NCI-H2196 (cell line): ENCODE measurements around the gene ALDH3B2.
A peak's percentile ranks its signal among the peaks of the same experiment; 100 is the strongest.
"Not testable (repeated sequence)": the region's sequence is repeated elsewhere in the genome, so short reads cannot be mapped to it uniquely, and the experiment has no call there.

Source experiments
- DNase-seq: peaks from one replicate; lab custom pipeline; 2025; ENCODE audit not compliant: unreplicated experiment; lab: John Stamatoyannopoulos, UW

ALDH3B2 gene

DNA sequence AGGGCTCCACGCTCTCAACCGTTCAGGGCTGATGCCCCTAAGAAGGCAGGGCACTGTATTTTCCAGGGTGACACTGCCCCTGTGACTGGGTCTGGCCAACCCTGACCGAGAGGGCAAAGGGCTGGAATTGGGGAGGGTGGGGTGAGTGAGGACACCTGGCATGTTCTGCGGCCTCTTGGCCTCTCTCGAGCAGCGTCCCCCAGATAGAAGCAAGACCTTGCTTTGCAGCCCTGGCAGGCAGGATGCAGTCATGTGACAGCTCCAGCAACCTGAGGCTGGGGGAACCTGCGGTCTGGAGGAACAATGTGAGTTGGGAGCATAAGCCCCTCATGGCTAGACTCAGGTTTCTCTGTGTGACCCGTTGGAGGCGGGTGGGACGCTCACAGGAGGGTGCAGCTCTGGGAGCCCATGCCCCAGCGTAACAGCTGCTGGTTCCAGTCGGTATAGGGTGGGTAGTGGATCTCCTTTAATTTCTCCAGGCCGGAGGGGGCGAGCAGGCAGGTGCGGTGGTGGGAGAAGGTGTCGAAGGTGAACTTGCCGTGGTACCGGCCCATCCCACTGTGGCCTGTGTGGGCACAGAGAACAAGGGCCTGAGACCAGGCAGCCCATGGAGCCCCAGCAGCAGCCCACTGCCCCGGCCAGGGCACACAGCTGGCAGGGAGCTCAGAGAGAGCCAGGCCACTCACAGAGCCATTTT lies 11.4 kb downstream of the ALDH3B2 start:
- DNase-seq: no peak

DNA sequence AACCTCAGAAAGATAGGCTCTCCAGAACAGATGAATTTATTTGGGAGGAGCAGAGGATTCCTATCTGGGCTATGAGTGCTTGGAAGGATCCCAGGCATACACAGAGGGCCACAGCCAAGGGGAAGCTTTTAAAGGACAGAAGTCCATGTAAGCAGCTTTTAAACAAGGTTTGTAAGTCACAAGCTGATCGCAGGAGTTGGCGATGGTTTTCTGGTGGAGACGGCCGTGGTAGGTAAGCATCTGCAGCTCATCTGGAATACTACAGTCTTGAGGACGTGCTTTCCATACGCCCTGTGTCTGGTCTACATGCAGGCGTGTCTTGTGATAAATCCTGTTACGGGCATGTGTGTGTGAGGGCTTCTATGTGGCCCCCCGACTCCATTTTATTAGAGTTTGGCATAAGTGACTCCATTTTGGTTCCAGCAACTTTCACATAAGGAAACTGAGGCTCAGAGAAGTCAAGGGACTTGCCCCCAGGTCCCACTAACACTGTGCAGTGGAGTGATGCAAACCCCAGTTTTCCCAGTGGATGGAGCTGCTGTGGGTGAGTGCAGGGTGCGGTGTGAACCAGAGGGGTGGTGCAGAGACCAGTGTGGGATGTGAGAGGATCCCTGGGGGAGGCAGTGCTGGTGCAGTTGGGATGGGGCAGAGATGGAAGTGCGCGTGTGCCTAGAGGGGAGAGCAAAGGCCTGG lies 12.1 kb downstream of the ALDH3B2 start:
- no peak for DNase-seq

- not testable (repeated sequence) for DNase-seq
Observed at GRCh38 chr11:67660752-67661151, 13.7 kb downstream of the ALDH3B2 start.

- DNase-seq: not testable (repeated sequence)
Observed at GRCh38 chr11:67659651-67660165, 14.7 kb downstream of the ALDH3B2 start.

- no peak for DNase-seq
Observed at GRCh38 chr11:67657300-67657699, 17.1 kb downstream of the ALDH3B2 start.

GRCh38 chr11:67656278-67656922 lies 18.0 kb downstream of the ALDH3B2 start:
- DNase-seq: no peak

GRCh38 chr11:67654225-67654624 lies 20.2 kb downstream of the ALDH3B2 start:
- DNase-seq: no peak

- DNase-seq: no peak
Observed at GRCh38 chr11:67652965-67653845, 21.2 kb downstream of the ALDH3B2 start.

DNA sequence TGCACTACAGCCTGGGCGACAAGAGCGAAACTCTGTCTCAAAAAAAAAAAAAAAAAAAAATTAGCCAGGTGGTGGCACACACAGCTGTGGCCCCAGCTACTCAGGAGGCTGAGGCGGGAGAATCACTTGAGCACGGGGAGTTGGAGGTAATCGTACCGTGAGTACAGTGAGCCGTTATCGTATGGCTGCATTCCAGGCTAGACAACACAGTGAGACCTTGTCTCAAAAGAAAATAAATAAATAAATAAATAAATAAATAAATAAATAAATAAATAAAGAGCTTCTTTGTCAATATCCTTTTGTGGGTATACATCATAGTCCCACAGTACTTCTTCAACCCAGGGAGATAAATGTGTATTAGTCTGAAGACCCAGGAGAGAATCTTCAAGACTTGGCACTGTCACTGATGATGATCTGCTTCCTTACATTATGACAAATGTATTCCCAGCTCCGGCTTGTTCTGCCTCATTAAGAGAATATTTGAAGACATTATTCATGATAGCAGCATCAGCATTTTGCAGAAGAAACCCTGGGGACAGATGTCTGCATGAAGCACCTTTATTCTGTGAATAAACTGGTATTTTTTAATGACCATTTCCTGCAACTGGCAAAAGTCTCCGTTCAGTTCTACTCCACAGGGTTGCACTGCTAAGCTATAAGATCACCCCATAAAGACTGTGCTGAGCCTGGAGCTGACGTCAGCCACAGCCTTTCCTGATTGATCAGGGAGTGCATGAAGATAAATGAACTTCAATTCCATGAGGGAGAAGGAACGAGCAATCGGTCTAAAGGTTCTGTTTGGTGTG lies 22.2 kb downstream of the ALDH3B2 start:
- no peak for DNase-seq

DNA sequence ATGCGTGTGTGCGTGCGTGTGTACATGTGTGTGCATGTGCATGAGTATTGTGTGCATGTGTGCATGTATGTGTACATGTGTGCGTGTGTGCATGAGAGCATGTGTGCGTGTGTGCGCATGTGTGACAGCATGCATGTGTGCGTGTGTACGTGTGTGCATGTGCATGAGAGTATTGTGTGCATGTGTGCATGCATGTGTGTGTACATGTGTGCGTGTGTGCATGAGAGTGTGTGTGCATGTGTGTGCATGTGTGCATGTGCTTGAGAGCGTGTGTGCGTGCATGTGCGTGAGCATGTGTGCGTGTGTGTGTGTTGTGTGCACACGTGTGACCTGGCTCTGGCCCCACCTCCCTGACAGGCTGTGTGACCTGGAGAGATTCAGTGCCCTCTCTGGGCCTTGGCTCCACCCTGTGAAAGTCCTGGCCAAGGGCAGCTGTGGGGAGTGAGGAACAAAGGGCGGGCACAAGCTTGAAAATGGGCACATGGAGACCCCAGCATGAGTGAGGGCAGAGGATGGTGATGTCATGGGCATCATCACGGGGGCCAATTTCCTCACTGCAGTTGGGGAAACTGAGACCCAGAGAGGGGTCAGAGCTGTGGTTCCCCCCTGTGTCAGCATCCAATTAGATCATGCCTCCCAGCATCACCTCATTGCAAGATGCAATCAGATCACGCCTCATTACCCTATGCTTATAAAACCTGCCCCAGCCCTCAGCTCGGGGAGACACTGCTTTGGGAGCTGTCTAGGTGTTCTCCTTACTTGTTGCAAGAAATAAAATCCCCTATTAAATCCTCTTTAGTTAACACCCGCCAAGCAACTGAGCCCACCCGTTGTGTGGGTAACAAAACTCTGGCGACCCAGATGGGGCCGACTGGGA lies 24.6 kb downstream of the ALDH3B2 start:
- DNase-seq: no peak

DNA sequence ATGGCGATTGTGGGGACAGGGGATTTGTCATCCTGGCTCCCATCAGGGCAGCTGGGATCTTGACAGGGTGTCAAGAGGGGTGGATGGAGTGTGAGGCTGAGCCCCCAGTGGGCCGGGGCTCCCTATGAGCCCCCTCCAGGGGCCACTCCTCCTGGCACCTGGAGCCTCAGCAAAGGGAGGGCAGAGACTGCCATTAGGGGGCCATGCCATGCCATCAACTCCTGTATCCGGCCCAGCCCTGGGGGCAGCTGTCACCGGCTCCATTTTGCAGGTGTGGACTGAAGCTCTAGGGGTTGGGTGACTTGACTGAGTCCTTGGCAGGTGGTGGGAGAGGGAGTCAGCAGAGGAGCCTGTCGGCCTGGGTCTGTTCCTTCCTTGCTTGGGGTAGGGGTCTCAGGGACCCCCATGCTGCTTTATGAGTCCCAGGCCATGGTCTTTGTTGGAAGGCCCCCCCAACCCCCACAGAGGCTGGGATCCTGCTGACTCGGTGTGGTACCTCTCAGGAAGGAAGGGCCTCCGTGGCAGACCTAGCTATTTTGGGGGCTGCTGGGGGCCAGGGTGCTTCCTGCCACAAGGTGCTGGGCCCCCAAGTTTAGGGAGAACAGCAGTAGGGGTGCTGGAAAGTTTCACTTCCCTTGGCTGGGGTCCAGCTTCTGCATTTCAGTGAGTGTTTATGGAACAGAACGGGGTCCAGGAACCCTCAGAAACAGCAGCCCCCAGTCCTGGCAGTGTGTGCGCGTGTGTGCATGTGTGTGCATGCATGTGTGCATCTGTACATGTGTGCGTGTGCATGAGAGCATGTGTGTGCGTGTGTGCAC lies 25.4 kb downstream of the ALDH3B2 start:
- no peak for DNase-seq

- no peak for DNase-seq
Observed at GRCh38 chr11:67648140-67648795, 26.2 kb downstream of the ALDH3B2 start.

- DNase-seq: no peak
Observed at GRCh38 chr11:67647471-67647870, 27.0 kb downstream of the ALDH3B2 start.

GRCh38 chr11:67646535-67647336 lies 27.7 kb downstream of the ALDH3B2 start:
- no peak for DNase-seq

- DNase-seq: peak; percentile 7
Observed at GRCh38 chr11:67645521-67646461, 28.6 kb downstream of the ALDH3B2 start.
